Stimulated activated CD8-positive, alpha-beta memory T cell treated with anti-CD3 and anti-CD28 coated beads, Interleukin-7, amount 100 ng/mL, for 24 hours (primary cell): ENCODE measurements around the gene ADGRL3.
"Not testable (repeated sequence)": the region's sequence is repeated elsewhere in the genome, so short reads cannot be mapped to it uniquely, and the experiment has no call there.

ENCODE experiments used
- DNase-seq: peaks from one replicate; pipeline ENCODE4 v3.0.0-alpha.2; 2020; ENCODE audit warnings: low read depth

Gene ADGRL3

DNA sequence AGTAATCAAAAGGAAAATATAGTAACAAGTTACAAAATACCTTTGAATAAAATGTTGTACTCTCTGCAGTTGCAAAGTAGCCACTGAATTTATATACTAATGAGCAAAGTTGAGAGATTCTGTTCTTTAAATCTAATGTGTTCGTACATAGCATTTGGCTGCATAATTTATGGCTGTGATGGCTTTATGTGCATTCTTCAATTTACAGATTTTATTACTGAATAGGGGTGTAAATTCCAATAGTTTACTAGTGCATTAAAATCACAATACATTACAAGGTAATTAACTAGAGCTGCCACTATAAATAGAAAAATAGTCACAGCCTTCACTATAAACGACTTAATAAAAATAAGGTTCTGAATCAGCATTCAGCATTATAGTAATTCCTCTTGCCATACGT, 620.0 kb downstream of the ADGRL3 start:
- no peak for DNase-seq

DNA sequence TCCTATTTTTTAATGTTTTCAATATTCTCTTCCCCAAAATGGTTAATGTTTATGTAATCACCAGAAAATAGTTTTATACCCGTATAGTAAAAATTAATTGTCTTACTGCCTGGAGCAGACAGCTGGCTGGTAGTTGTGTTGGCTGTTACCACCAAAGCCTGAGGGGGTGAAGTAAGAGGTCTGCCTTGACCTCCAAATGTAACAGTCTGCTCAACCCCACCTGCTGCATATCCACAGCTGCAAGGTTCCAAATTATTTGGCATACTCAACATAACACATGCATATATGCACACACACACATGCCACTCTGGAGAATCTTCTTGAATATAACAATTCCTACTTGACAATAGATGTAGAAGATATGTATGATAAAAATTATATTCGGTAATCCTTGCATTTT, 624.3 kb downstream of the ADGRL3 start:
- DNase-seq = no peak

DNA sequence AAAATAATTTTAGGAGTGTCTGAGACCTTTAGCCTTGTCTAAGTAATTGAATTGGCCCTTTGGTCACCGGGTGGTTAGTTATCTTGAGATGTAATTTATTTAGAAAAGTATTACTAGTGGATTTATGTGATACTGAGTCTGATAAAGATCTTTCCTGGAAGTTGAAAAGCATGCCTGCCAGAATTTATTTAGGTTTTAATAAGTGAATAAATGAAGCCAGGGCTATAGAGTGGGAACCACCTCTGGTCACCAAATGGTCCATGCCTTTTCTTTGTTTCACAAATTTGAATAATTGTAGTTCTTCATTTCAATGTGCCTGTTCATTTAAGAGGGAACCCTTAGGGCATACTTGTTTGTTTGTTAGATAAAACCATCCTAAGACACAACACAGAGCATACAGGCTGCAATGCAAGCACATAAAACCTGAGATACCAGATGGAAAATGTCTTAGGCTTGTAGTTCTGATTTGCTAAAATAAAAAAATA, 627.8 kb downstream of the ADGRL3 start:
- no peak for DNase-seq

DNA sequence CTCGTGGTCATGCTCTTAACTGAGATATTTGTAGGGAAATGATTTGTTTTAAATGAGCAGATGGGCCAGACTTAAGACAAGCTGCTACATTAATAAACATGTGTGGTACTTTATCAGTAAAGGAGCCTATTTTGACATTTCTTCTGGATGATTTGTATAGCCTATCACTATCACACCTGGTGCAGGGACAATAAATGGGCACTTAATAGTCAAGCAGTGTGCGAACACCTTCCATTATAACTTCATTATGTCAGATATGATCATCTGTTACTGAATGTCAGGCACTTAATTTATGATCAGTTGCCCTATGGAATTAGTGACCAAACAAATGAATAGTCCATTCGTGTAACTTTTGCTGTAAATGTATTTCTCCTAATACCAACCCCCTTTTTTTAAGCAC, 628.8 kb downstream of the ADGRL3 start:
- DNase-seq = no peak

DNA sequence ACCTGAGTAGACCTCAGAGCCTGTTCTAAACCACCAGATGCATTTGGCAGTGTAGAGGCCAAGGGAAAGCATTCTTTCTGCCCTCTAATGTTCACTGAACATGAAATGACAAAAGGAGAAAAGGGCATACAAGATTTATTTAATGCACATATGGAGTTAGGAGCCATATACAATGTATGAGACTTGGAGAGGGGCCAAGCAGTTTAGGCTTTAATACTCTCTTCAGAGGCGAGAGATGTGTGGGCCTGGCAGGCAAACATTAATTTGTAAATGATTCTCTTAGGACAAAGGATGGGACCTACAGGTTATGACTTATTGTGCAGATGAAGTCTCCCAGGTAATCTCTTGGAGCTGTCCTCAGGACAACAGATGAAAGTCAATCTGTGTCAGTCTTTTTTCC, 631.9 kb downstream of the ADGRL3 start:
- no peak for DNase-seq

DNA sequence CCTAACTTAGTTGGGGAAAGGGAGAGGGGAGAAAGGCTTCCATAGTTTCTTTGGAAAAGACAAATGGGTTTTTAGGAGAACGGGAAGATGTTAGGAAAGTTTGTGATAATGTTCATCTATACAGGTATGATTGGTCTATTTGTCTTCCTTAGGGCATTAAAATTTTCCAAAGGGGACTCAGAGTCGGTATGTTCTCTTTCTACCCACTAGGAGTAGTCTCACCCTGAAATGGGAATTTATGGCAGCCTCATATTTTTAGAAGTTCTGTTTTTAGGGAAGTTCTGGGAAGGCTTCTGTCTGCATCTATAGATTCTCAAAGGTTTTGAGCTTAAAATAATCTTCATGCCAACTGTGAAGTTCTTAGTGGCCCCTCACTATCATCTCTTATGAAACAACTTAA, 637.3 kb downstream of the ADGRL3 start:
- DNase-seq = no peak

DNA sequence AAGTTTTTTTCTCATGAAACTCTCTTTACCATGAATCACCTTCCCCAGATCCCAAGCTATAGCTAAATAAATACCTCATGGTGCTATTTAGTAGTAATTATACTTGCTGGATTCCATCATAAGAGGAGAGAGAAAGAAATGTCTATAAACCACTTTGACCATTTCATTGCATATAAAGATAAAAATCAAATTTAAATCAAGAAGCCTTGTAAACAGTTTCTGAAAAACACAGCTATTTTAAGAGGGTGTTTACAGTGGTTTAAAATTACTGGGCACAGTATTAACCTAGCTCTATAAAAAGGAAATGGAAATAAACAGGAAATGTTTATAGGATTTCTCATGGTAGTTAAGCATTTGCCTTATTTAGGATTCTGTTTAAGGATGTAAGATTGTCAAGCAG, 637.9 kb downstream of the ADGRL3 start:
- DNase-seq = no peak

DNA sequence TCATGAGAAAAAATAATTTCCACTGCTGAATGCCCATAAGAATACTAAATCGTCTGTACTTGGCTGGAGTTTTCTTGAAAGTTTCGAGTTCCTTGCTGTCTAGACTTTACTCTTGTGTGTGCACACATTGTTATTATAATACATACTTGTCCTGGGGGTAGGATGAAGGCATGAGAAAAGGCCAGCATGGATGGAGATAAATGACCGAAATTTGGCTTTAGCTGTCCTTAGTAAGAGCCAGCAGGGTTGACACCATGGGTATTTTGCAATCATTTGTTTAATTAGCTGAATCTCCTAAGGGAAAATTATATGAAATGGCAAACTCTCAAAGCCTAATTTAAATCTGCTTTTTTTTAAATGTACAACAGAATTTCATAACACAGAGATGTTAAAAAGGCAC, 641.6 kb downstream of the ADGRL3 start:
- no peak for DNase-seq

DNA sequence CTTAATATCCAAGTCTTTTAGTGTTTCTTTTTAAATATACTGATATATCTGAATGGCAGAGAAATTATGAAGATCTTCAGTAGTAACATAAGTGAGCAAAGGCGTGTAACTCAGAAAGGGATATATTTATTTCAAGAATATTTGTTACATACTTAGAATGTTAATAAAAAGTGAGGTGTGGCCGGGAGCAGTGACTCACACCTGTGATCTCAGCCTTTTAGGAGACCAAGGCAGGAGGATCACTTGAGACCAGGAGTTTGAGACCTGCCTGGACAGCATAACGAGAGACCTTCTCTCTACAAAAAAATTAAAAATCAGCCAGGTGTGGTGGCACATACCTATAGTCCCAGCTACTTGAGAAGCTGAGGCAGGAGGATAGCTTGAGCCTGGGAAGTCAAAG, 651.0 kb downstream of the ADGRL3 start:
- no peak for DNase-seq

DNA sequence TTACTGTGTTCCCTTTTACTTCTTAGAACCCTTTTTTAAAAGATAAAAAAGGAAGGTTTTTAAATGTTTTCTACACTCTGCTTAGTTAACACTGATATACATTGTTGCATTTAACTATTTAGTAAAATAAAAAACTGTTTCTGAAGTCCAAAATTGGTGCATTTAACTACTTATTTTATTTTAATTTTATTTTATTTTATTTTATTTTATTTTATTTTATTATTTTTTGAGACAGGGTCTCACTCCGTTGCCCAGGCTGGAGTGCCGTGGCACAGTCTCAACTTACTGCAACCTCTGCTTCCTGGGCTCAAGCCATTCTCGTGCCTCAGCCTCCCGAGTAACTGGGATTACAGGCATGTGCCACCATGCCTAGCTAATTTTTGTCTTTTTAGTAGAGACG, 652.0 kb downstream of the ADGRL3 start:
- not testable (repeated sequence) for DNase-seq

DNA sequence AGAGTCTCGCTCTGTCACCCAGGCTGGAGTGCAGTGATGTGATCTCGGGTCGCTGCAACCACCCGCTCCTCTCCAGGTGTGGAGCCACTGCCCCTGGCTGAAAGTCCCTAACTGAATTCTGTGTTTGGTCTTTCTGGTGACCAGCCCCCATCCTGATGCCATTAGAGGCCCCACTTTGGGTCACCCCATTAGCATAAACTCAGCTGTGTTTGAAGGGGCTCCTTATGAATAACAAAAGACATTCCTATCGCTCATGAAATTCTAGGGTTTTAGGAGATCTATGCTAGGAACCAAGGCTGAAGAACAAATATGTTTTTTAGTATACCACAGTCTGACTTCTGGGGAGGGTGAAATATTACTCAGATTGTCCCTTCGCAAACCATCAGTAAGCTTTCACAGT, 652.9 kb downstream of the ADGRL3 start:
- DNase-seq = no peak

DNA sequence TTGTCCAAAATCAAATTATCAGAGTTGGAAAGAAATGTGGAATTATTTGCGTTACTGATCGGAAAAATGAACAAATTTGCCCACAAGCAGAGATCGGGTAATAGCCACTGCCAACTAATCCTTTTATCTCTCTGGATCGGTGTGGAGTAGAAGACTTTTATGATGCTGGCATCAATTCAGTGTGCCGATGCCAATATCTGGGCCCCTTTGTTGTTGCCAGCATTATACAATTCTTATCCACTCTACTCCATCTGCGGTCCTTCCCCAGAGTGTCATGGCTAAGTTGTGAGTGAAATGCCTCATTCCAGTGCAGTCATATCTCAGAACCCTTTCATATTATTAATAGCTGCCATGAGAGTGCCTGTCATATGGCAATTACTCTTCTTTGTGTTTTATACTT, 660.2 kb downstream of the ADGRL3 start:
- no peak for DNase-seq

DNA sequence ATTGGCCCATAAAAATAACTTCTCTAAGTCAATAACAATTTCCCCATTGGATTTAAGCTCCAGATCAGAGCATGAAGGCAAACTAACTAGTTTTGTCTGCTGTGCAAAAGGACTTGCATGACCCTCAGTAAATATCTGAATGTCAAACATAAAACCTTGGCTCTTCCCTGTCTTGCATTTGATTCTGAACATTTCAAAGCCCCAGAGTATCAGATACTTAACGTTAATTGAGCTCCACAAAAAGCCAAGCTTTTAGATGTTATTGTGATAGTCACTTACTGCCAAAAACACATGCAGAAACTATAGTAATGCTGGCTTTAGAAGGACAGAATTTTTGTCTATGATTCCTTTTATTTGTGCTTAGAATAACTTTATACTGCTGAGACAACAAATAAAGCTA, 664.2 kb downstream of the ADGRL3 start:
- no peak for DNase-seq

DNA sequence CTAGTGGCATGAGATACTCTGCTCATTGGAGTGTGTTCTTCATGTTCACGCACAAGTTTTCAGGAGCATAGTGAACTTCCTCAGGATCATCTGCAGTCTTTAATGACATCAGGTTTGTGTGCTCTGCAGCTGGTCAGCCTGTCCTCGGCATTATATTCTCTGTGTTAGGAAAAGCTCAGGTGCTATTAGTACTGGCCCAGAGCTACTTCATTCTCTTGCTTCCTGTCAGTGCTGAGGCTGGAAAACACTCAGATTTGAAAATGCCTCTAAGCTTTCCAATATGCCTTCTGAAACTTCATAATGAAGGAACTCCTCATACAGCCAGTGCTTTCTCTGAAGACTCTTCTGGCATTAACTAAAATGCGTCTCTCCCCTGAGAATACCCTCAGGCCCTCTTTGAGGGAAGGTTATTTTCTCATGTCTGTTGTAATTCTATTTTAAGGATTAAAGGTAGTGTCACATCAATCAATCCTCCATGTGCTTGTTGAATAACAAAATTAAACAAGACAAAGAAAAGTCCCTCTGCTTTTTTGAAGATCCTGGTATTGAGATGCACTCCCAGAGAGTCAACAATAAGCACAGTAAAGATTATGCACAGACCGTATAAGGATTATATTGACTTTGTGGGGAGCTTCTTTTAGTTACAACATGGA, 666.4 kb downstream of the ADGRL3 start:
- DNase-seq = no peak

DNA sequence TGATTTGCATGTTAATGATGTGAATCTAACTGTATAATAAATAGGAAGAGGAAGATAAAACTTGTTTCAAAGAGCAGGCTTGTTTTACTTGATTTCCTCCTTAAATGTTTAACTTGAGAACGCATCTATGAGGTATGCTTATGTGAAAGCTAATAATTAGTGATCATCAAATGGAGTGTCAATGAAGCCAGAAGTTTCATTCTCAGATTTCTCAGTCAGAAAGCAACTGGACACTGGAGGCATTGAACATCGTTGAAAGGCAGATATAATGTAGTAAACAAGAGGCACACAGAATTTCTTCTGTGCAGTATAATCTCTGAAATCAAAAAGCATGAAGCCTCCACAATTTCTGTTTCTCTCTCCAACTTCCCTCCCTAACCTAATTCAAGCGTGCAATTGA, 672.9 kb downstream of the ADGRL3 start:
- no peak for DNase-seq

DNA sequence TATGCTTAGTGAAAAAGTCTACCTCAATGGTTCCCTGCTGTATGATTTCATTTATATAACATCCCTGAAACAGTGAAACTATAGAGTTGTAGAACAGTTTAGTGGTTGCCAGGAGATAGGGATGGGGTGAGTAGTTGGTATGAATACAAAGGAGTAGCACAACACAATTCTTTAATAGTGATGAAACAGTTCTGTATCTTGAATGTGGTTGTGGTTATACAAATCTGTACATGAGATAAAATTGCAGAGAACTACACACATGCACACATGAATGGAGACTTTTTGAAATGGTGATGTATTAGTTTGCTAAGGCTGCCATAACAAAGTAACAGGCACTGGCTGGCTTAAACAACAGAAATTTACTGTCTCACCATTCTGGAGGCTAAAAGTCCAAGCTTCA, 677.1 kb downstream of the ADGRL3 start:
- DNase-seq = no peak

DNA sequence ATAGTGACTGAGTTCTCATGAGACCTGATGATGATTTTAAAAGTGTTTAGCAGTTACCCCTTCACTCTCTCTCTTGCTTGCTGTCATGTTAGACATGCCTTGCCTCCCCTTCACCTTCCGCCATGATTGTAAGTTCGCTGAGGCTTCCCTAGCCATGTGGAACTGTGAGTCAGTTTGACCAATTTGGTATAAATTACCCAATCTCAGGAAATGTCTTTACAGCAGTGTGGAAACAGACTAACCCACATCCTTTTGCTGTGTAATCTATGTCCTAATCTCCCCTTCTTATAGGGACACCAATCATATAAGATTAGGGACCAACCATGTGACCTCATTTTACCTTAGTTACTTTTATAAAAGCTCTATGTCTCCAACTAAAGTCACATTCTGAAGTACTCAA, 677.8 kb downstream of the ADGRL3 start:
- no peak for DNase-seq

DNA sequence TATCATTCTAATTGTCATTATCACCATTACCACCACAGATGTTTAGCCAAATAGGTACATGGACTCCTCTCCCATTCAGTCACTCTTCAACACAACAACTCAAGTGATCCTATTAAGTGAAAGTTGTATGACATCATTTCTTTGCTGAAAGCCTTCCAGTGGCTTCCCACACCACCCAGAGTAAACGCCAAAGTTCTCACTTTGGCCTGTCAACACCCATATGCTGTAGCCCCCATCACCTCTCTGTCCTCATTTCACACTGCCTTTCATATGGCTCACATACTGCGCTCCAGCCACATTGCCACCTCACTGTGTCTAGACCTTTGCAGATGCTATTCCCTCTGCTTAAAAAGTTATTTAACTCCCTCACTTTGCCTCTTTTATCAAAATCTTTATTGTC, 682.3 kb downstream of the ADGRL3 start:
- DNase-seq = no peak

DNA sequence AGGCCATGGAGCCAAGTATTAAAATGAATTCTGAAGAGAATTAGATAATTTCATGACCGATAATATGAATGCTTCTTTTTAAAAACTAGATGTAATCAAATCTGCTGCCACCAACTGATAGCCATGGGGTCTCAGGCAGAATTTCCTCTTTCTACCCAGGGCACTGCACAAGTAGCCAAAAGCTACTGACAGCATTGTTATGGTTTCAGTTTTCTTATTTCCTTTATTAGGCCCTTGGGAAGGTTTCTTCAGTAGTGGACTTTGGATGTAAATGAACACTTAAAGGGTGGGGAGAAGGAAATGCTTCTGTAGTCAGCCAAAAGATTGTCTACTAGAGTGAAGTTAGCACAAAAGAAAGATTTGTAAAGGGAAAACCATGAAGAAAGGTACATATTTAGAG, 686.0 kb downstream of the ADGRL3 start:
- DNase-seq = no peak

DNA sequence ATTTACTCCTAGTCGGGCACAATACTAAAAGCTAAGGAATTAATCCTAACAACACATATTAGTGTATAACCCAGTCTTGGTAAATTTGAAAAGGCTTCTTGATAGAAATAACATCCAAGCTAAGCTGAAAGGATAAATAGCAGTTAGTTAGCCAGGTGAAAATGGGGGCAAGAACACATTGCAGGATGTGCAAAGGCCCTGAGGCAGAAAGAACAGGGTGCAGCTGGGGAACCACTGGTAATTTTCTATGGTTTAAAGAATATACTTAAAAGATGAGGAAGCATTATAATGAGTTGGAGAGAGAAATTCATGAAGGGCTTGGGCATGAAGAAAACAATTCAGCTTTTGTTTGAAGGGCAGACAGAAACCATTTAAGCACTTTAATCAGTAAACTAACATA, 689.0 kb downstream of the ADGRL3 start:
- no peak for DNase-seq

DNA sequence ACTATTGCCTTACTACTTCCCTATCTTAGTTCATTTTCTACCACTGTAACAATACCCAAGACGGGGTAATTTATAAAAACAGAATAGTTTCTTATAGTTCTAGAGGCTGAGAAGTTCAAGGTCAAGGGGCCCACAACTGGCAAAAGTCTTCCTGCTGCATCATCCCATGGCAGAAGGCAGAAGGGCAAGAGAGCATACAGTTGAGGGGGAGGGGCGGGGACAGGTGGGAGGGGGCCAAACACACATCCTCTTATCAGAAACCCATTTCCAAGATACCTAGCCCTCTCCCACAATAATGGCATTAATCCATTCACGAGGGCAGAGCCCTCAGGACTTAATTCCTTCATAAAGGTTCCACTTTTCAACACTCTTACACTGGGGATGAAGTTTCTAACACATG, 690.2 kb downstream of the ADGRL3 start:
- DNase-seq = no peak

DNA sequence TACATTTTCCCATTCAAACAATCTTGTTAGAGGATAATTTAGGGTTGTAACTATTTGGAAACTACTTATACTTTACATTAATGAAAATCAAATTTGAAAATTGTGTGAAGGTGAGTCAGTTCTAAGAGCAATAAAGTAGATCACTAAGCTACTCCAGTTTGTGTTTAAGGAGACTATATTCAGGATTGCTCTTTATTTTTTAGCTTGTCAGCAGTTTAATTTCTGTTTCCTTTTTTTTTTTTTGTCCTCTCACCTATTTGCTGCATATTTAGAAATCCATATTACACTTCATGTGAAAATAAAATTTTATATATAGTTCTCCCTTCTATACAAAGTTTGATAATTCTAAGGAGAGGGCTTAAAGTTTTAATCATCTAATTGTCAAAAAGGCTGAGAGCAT, 691.8 kb downstream of the ADGRL3 start:
- DNase-seq = no peak

DNA sequence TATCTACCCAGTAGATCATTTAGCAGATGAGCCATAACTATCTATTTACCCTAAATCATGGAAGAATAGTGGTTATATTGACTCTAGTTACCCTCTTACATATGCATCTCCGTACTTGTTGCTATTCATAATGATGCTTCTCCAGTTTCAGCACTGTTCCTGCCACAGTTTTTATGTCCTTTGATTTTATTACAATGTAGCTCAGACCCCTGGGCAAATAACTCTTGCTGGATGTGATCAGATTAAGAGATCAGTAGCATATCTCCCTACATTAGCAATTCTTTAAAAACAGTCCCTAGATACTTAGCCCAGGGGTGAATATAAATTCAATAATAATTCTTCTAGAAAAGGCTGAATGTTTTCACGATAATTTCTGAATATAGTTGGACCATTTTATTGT, 696.5 kb downstream of the ADGRL3 start:
- no peak for DNase-seq

DNA sequence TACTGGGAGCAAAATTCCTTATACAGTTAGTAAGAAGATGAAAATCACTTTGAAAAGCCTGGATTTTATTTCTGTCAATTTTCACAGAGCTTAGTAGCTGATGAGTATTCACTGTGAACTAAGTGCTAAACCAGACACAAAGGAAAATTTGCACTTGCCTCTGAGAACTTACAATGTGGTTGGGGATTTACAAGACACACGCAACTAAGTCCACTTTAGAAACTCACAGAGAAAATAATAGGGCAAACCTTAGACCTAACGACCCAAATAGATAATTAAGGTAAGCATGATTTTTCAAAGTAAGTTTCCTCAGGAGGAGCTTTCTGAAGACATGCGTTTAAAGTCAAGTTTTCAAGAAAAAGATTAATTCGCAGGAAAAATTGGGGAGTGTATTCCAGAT, 708.9 kb downstream of the ADGRL3 start:
- DNase-seq = no peak

DNA sequence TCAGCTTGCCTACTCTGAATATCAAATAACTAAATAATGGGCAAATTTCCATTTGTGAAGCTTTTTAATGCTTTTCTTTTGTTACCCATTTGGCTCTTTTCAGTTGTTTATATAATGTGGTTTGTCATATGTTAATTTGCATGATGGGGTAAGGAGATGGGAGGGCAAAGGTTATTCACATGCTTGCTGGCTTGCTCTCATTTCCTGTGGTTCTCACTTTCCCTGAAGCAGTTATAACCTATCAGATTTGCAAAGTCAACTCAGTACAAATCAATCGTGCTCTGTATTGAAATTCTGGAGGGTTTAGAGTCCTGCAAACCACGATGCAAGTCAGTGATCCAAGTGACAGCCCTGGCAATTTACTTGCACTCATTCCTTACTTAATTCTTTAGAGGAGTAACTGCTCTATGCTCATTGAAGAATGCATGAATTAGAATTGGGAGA, 711.2 kb downstream of the ADGRL3 start:
- no peak for DNase-seq
